Mucosa of stomach (tissue), 1 donor: ENCODE measurements around the gene RPUSD1.
"Not testable (repeated sequence)": the region's sequence is repeated elsewhere in the genome, so short reads cannot be mapped to it uniquely, and the experiment has no call there.

ENCODE experiments used
- H3K27me3 ChIP-seq: one replicate; pipeline ENCODE4 v1.7.0; 2013; ENCODE audit warnings: mild to moderate bottlenecking, low read length; ENCODE audit not compliant: control insufficient read depth, insufficient read depth
- H3K36me3 ChIP-seq: one replicate; pipeline ENCODE4 v1.7.0; 2013; ENCODE audit warnings: low read length; ENCODE audit not compliant: control insufficient read depth, insufficient read depth
- H3K4me1 ChIP-seq: one replicate; pipeline ENCODE4 v1.7.0; 2013; ENCODE audit warnings: mild to moderate bottlenecking, low read length; ENCODE audit not compliant: control insufficient read depth, insufficient read depth
- H3K4me3 ChIP-seq: one replicate; pipeline ENCODE4 v1.7.0; 2013; ENCODE audit warnings: low read length
- H3K9ac ChIP-seq: one replicate; pipeline ENCODE4 v1.7.0; 2013; ENCODE audit warnings: mild to moderate bottlenecking, low read length, moderate library complexity
- H3K9me3 ChIP-seq: one replicate; pipeline ENCODE4 v1.7.0; 2013; ENCODE audit warnings: mild to moderate bottlenecking, low read length, moderate library complexity; ENCODE audit not compliant: control insufficient read depth
- donor health status: Pancreatic carcinoma.

The RPUSD1 gene

GRCh38 chr16:784431-784830, 3.8 kb downstream of the RPUSD1 start:
- Histone ChIP-seq H3K4me3 (no peak overlapping the region), H3K9ac (no peak overlapping the region), H3K27me3 (peaks cover 25% of the 10 kb centered on the region), H3K9me3 (no peaks in the 10 kb centered on the region), H3K4me1 (peaks cover 34% of the 10 kb centered on the region), H3K36me3 (no peaks in the 10 kb centered on the region)

- peaks cover 27% of the 10 kb centered on the region for H3K4me1 ChIP-seq
- H3K36me3 ChIP-seq, result no peaks in the 10 kb centered on the region
- H3K9ac ChIP-seq, result no peak overlapping the region
- peaks cover 27% of the 10 kb centered on the region for H3K27me3 ChIP-seq
- H3K4me3 ChIP-seq, result no peak overlapping the region
- H3K9me3 ChIP-seq, result no peaks in the 10 kb centered on the region
These were observed 4.6 kb downstream of the RPUSD1 start for GRCh38 chr16:783404-784161.

GRCh38 chr16:782766-783403, 5.3 kb downstream of the RPUSD1 start:
- no peaks in the 10 kb centered on the region for H3K36me3 ChIP-seq
- H3K4me1 ChIP-seq, result peaks cover 27% of the 10 kb centered on the region
- peaks cover 31% of the 10 kb centered on the region for H3K27me3 ChIP-seq
- no peak overlapping the region for H3K9ac ChIP-seq
- no peaks in the 10 kb centered on the region for H3K9me3 ChIP-seq
- H3K4me3 ChIP-seq, result no peak overlapping the region

- peaks cover 31% of the 10 kb centered on the region for H3K27me3 ChIP-seq
- H3K9me3 ChIP-seq, result no peaks in the 10 kb centered on the region
- H3K4me1 ChIP-seq, result peaks cover 21% of the 10 kb centered on the region
- H3K4me3 ChIP-seq, result no peak overlapping the region
- H3K9ac ChIP-seq, result no peak overlapping the region
- no peaks in the 10 kb centered on the region for H3K36me3 ChIP-seq
These were observed 5.9 kb downstream of the RPUSD1 start for GRCh38 chr16:782258-782657.

GRCh38 chr16:781346-782010, 6.7 kb downstream of the RPUSD1 start:
- H3K27me3 ChIP-seq, result peaks cover 31% of the 10 kb centered on the region
- H3K36me3 ChIP-seq, result no peaks in the 10 kb centered on the region
- H3K9me3 ChIP-seq, result no peaks in the 10 kb centered on the region
- no peak overlapping the region for H3K9ac ChIP-seq
- peaks cover 18% of the 10 kb centered on the region for H3K4me1 ChIP-seq
- H3K4me3 ChIP-seq, result no peak overlapping the region

GRCh38 chr16:780296-780695, 7.9 kb downstream of the RPUSD1 start:
- Histone ChIP-seq H3K4me1 (peaks cover 18% of the 10 kb centered on the region), H3K9me3 (no peaks in the 10 kb centered on the region), H3K9ac (no peak overlapping the region), H3K4me3 (no peak overlapping the region), H3K27me3 (peaks cover 31% of the 10 kb centered on the region), H3K36me3 (no peaks in the 10 kb centered on the region)

GRCh38 chr16:779561-779960, 8.6 kb downstream of the RPUSD1 start:
- H3K9ac ChIP-seq, result no peak overlapping the region
- no peaks in the 10 kb centered on the region for H3K9me3 ChIP-seq
- H3K4me3 ChIP-seq, result no peak overlapping the region
- H3K36me3 ChIP-seq, result no peaks in the 10 kb centered on the region
- H3K4me1 ChIP-seq, result peaks cover 18% of the 10 kb centered on the region
- peaks cover 31% of the 10 kb centered on the region for H3K27me3 ChIP-seq

- Histone ChIP-seq H3K9ac (no peak overlapping the region), H3K9me3 (no peaks in the 10 kb centered on the region), H3K4me3 (no peak overlapping the region), H3K36me3 (no peaks in the 10 kb centered on the region), H3K27me3 (peaks cover 31% of the 10 kb centered on the region), H3K4me1 (peaks cover 17% of the 10 kb centered on the region)
These were observed 9.2 kb downstream of the RPUSD1 start for GRCh38 chr16:778909-779527.

GRCh38 chr16:778447-778846, 9.7 kb downstream of the RPUSD1 start:
- Histone ChIP-seq H3K4me1 (peaks cover 11% of the 10 kb centered on the region), H3K9ac (no peak overlapping the region), H3K9me3 (no peaks in the 10 kb centered on the region), H3K36me3 (no peaks in the 10 kb centered on the region), H3K27me3 (peaks cover 25% of the 10 kb centered on the region), H3K4me3 (no peak overlapping the region)

GRCh38 chr16:777826-778225, 10.4 kb downstream of the RPUSD1 start:
- no peak overlapping the region for H3K4me3 ChIP-seq
- peaks cover 5% of the 10 kb centered on the region for H3K4me1 ChIP-seq
- H3K9me3 ChIP-seq, result no peaks in the 10 kb centered on the region
- no peaks in the 10 kb centered on the region for H3K36me3 ChIP-seq
- H3K27me3 ChIP-seq, result peaks cover 19% of the 10 kb centered on the region
- H3K9ac ChIP-seq, result no peak overlapping the region

- no peaks in the 10 kb centered on the region for H3K4me1 ChIP-seq
- H3K27me3 ChIP-seq, result peaks cover 9% of the 10 kb centered on the region
- H3K9ac ChIP-seq, result no peak overlapping the region
These were observed 11.4 kb downstream of the RPUSD1 start for GRCh38 chr16:776824-777223.

GRCh38 chr16:776298-776697, 11.9 kb downstream of the RPUSD1 start:
- H3K4me1 ChIP-seq, H3K36me3 ChIP-seq, H3K4me3 ChIP-seq, H3K9me3 ChIP-seq, H3K9ac ChIP-seq, H3K27me3 ChIP-seq: not testable (repeated sequence)

More at GRCh38 chr16:776824-777223, 11.4 kb downstream of the RPUSD1 start:
- Histone ChIP-seq H3K4me3 (no peak overlapping the region), H3K36me3 (no peaks in the 10 kb centered on the region), H3K9me3 (no peaks in the 10 kb centered on the region)
